GM19372 (cell line): Measurements from ENCODE around the gene ARHGAP35.
"Not testable (repeated sequence)": the region's sequence is repeated elsewhere in the genome, so short reads cannot be mapped to it uniquely, and the experiment has no call there.

Experiments
- ATAC-seq: cut with Tn5 transposase; IDR thresholded peaks from one replicate; pipeline ENCODE4 v1.9.1; 2021; ENCODE audit warnings: mild to moderate bottlenecking, low read depth, moderate library complexity; ENCODE audit not compliant: unreplicated experiment

The ARHGAP35 gene

DNA sequence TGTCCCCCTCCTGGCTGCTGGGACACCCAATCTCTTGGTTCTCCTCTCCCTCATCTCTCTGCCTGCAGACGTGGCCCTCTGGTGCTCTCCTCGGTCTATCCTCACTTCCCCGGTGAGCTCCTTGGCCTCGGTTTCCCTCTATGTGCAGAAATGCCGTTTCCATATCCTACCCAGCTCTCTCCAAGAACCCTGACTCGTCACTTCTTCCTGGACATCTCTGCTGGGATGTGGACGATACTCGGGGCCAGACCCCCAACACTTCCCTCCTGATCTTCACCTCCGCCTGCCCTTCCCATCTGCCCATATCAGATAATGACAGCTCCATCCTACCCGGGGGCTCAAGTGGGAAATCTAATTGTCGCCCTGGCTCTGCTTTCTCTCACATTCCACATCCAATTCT is 18.0 kb upstream of the ARHGAP35 start:
- ATAC-seq, result no peak

DNA sequence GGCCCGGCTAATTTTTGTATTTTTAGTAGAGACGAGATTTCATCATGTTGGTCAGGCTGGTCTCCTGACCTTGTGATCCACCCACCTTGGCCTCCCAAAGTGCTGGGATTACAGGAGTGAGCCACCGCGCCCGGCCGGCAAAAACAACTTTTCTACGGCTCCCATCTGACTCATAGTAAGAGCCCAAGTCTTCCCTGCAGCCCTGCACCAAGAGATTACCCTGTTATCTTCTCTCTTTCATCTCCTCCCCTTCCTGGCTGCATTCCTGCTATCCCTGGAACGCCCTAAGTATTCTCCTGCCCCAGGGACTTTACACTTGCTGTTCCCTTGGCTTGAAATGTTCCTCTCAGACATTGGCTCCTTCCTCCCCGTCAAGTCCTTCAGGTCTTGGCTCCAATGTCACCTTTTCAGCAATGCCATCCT is 16.7 kb upstream of the ARHGAP35 start:
- ATAC-seq, result no peak

- ATAC-seq, result no peak
Observed at GRCh38 chr19:46845959-46846459, 14.8 kb upstream of the ARHGAP35 start.

DNA sequence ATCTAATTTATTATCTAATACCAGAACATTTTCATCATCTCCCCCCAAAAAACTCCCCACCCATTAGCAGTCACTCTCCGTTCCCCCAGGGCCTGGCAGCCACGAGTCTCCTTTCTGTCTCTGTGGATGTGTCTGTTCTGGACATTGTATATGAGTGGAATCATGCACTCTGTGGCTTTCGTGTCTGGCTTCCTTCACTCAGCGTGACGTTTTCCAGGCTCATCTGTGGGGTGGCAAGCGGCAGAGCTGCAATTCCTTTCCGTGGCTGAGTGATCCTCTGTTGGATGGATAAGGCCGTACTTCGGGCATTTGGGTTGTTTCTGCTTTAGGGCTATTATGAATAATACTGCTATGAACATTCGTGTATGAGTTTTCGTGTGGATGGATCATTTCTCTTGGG is 13.3 kb upstream of the ARHGAP35 start:
- ATAC-seq, result no peak

DNA sequence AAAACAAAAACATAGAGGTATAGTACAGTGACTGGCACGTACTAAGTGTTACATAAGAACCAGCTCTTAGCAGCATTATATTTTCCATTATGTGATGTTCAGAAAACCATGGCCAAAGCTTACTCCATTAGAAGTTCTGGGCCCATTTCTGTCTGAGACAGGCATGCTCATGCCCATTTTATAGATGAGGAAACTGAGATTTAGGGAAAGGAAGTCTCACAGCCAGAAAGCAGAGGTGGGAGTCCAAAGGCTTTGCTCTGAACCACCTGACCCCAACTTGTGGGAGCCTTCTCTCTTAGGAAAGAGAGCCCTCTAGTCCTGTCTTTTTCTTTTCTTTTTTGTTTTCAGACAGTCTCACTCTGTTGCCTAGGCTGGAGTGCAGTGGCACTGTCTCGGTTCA is 12.4 kb upstream of the ARHGAP35 start:
- no peak for ATAC-seq

GRCh38 chr19:46849610-46850009 is 11.2 kb upstream of the ARHGAP35 start:
- ATAC-seq, result no peak

- peak; percentile 93 for ATAC-seq
Observed at GRCh38 chr19:46850228-46851203, 10.3 kb upstream of the ARHGAP35 start, which contains the start of gene AP2S1. TSS of gene AP2S1 (minus strand) at chr19:46850846. CDS start at chr19:46850766, 80 bp downstream.

DNA sequence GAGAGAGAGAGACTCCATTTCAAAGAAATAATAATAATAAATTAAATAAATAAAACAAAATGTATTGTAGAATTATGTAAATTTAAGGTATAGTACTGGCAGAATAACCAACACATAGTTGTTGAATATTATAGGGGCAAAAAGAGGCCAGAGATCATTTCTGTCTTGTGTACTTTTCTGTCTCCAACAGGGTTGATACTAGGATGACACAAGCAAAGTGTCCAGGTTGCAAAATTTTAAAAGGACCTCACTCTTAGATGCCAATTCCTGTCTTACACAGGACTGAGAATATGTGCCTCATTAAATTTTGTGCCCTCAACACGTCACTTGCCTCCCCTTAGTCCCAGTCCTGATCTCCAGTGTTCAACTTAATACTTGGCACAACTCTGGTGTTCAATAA is 8.0 kb upstream of the ARHGAP35 start:
- no peak for ATAC-seq

DNA sequence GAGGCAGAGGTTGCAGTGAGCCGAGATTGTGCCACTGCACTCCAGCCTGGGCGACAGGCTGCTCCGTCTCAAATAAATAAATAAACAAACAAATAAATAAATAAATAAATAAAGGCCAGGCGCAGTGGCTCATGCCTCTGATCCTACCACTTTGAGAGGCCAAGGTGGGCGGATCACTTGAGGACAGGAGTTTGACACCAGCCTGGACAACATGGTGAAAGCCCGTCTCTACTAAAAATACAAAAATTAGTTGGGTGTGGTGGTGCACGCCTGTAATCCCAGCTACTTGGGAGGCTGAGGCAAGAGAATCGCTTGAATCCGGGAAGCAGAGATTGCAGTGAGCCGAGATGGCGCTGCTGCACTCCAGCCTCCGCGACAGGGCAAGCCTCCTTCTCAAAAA is 6.1 kb upstream of the ARHGAP35 start:
- ATAC-seq, result not testable (repeated sequence)

- peak; percentile 39 for ATAC-seq
Observed at GRCh38 chr19:46856062-46857022, 4.5 kb upstream of the ARHGAP35 start.

GRCh38 chr19:46859637-46860124 is 1.1 kb upstream of the ARHGAP35 start:
- no peak for ATAC-seq

GRCh38 chr19:46860125-46860845 is 512 bp upstream of the ARHGAP35 start:
- peak; percentile 70 for ATAC-seq

DNA sequence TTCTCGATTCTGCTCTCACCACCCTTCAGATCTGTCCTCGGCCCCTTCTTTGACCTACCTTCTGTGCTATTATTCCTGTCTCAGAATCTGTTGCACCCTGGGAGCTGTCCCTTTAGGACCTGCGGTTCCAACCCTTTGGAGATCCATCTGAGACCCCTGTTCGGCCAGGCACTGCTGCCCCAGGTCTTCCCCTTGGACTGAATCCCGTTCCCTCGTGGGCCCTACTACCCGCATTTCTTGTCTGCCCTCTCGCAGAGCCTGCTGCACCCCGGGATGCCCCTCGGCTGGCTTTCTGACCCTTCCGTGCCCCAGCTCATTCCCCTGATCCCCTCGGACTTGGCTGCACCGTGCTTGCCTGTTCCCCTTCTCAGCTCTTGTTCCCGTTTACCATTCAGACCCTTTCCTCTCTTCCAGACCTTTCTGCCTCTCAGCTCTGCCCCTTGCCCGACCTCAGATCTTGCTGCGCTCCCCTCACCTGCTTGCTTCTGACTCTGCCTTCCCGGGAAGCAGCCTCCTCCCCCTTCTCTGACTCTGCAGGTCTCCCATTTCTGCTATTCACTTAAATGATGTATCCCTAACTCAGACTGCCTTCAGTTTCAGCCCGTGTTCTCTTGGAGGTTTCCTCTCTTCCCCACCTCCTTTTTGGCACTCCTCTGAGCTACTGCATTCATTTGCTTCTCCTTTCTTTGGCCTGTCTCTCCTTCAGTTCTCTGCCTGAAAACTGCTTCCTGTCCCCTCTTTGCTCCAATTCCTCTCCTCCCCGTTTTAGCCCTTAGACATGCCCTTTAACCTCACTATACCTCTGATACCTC is 1.1 kb downstream of the ARHGAP35 start:
- no peak for ATAC-seq

DNA sequence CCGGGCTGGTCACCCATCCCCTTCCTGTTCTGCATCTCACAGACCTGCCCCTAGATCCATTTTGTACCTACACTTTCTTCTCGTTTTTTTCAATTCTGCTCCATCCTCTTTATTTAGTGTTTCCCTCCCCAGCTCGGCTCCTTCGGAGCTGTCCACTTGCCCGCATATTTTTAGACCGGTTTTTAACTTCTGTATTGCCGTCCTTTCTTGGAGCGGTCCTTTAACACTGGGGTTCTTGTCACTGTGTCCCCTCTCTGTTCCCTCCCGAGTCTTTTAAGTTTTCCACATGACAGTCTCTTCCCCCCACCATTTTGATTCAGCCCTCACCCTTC is 1.7 kb downstream of the ARHGAP35 start:
- no peak for ATAC-seq

DNA sequence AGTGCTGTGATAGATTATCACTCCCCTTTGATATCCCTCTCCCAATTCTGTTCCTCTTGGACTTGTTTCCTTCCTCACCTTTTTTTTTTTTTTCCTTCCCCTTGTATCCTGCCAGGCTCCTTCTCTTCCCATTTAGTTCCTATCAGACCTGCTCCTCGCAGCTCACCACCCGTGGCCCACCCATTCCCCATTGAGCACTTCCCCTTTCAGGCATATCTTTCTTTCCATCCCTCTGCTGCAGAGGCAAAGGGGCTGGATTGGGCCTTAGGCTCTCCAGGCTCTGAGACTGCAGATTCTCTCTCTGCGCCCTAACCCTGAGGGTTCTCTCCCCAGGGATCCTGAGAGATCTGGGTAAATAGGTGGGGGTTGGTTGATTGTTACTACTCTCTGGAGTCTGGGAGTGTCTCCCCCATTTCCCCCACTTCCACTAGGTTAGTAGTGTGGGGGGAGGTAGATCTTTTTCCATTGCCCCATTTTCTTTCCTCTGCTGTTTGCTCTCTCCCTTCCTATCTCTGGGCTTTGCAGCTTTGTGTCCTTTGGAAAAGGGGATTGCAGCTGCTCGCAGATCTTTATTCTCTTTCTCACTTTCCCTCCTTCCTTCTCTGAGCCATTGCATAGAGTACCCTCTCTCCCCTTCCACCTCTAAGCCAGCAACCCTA is 2.3 kb downstream of the ARHGAP35 start:
- ATAC-seq, result no peak

DNA sequence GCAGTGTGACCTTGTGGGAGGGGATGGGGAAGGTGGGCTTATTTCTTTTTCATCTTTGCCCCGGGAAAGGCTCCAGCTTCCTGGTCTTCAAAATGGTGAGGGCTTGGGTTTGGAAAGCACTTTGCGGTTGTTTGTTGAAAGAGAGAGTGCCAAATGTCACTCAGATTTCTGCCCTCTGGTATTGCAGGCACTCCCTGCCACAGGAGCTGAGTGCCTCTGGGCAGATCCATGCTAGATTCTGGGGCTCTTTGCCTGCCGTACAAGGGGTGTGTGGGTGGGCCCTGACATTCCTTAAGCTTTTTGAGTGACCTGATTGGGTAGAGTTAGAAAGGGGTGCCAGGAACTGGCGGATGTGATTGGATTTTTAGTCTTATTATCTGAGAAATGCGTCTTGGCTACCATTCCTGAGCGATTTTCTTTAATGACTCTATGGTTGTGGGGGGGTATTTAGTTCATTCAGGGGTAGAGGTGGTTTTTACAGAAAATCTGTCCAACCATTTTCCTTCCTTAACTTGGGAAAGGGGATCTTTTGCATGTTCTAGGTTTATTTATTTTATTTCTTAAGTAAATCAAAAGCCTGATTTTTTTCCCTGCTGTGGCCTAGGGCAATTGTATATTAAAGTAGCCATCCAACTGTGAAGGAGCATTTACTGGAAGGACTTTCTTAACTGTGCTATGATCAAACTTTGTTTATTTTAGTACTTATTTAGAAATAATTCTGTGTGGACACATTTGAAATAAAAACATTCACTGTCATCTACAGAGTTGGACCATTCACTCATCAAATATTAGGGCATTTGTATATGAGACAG is 3.2 kb downstream of the ARHGAP35 start:
- ATAC-seq, result no peak

DNA sequence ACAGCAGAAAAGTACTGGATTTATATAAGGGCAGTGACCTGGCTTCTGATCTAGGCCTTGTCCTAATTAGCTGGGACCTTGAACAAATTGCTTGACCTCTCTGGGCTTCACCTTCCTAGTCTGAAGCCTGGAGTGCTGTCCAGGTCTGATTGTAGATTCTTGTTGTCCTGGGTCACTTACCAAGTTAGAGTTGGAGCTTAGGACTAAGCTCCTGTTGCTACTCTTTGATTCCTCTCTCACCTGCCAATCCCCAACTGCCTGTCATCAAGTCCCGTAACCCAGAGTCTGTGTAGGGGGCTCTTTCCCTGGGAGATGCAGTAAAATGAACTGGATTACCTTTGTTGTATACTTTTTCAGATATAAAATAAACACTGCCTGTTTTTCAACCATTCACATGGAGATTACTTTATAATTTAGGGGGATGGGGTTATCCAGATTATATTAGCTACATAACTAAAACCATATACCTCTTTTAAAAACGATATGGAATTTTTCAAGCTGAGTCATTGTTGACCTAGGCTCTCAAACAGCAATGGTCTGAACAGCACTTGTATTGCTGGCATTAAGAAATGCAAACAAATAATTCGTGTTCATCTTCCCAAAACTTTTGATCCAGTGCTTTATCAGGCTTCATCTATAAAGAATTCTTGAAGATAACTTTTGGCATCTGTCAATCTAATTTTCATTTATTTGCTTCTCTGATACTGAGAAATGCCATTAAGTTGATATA is 5.8 kb downstream of the ARHGAP35 start:
- no peak for ATAC-seq
